ENCODE data around the gene TMEM154. TPM values are rescaled to one million over a fixed set of nuclear protein-coding genes. Genes with fewer than 3 reads are reported as not detected.

Gene TMEM154
- total RNA-seq, 4 donors from 2014 or later = 0.38 to 56.9 (median 2.5) TPM

DNA sequence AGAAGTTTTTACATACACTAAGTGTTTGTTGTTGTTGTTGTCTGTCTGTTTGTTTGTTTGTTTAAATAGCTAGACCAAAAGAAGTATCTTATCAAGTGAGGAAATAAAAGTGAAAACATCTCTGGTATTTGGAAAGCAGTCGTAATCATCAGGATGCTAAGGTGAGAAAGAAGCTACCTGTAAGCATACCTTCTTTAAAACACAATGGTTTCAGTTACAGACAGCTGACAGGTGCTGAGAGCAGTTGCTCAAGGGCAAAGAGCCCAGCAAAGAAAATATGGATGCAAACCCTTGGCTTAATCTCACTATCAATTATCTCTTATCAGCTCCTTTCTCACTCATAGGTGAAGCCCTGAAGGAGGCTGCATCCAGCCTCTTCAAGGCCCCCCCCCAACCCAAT lies 101.1 kb downstream of the TMEM154 start:
- Histone ChIP-seq H3K27ac (no peak overlapping the region), H3K36me3 (no peaks in the 10 kb centered on the region), H3K27me3 (no peaks in the 10 kb centered on the region), H3K9me3 (no peaks in the 10 kb centered on the region), H3K4me3 (no peak overlapping the region), H3K4me1 (no peaks in the 10 kb centered on the region)
- TF ChIP-seq, protein P1, sequence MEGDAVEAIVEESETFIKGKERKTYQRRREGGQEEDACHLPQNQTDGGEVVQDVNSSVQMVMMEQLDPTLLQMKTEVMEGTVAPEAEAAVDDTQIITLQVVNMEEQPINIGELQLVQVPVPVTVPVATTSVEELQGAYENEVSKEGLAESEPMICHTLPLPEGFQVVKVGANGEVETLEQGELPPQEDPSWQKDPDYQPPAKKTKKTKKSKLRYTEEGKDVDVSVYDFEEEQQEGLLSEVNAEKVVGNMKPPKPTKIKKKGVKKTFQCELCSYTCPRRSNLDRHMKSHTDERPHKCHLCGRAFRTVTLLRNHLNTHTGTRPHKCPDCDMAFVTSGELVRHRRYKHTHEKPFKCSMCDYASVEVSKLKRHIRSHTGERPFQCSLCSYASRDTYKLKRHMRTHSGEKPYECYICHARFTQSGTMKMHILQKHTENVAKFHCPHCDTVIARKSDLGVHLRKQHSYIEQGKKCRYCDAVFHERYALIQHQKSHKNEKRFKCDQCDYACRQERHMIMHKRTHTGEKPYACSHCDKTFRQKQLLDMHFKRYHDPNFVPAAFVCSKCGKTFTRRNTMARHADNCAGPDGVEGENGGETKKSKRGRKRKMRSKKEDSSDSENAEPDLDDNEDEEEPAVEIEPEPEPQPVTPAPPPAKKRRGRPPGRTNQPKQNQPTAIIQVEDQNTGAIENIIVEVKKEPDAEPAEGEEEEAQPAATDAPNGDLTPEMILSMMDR (IDR thresholded peaks at IDR 0.05) = no peak
- TF ChIP-seq POLR2A (IDR thresholded peaks at IDR 0.05) = no peak
- DNase-seq = no peak

DNA sequence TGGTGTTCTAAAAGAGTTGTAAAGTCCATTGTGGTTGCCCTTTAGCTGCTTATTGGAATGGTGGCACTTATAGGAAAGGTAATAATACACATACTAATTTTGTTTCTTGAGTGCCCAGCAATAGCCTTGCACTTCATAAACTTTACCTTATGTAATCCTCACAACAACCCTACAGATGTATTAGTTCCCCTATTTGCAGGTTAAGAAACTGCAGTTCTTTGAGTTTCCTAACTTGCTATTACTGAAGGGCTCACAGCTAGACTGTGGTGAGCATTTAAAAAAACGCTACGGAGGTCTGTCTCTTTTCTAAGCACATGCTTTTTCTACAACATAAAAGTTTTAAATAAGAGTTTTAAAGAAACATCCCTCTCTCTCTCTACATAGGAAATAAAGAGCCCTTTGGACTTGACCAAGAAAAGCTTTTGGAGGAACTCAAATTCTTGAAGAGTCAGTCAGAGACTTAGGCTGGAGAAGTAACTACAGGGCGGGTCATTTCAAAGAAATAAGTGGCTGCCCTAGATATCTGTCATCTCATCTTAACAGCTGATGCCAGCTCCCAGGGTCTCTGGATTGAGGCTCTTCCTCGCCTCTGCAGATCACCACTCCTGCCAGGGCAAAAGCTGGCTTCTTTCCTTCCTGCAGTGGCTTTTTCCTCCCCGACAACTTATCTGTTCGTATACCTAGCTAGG lies 101.9 kb downstream of the TMEM154 start:
- H3K4me3 ChIP-seq = no peak overlapping the region

DNA sequence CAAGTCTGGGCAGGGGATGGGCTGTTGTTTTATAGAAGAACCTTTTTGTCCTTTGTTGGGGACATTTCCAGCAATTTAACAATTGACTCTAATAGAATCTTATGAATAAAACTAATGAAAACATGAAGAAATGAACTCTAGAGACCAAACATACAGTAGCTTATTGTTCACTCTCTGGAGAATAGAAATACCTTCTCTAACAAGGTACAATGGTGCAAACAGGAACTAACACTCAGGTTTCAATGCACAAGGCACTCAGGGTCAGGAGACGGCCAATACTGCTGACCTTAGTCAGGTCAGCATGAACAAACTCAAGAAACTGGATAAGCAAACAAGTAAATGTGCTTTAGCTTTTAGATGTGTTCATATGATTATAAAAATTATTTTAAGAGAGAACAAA lies 104.3 kb downstream of the TMEM154 start:
- no peak for DNase-seq
- H3K27me3 ChIP-seq = no peaks in the 10 kb centered on the region
- H3K27ac ChIP-seq = no peak overlapping the region
- H3K36me3 ChIP-seq = no peaks in the 10 kb centered on the region
- H3K9me3 ChIP-seq = no peaks in the 10 kb centered on the region
- TF ChIP-seq, protein P1 (IDR thresholded peaks at IDR 0.05) = no peak
- no peak for TF ChIP-seq POLR2A (IDR thresholded peaks at IDR 0.05)
- no peak overlapping the region for H3K4me3 ChIP-seq
- H3K4me1 ChIP-seq = no peaks in the 10 kb centered on the region

More for the DNA sequence above, 101.9 kb downstream of the TMEM154 start:
- H3K27ac ChIP-seq = no peak overlapping the region
- DNase-seq = no peak
- no peaks in the 10 kb centered on the region for H3K27me3 ChIP-seq
- no peaks in the 10 kb centered on the region for H3K4me1 ChIP-seq
- no peaks in the 10 kb centered on the region for H3K9me3 ChIP-seq
- H3K36me3 ChIP-seq = no peaks in the 10 kb centered on the region
- TF ChIP-seq, protein P1 (IDR thresholded peaks at IDR 0.05) = no peak
- TF ChIP-seq POLR2A (IDR thresholded peaks at IDR 0.05) = no peak

DNA sequence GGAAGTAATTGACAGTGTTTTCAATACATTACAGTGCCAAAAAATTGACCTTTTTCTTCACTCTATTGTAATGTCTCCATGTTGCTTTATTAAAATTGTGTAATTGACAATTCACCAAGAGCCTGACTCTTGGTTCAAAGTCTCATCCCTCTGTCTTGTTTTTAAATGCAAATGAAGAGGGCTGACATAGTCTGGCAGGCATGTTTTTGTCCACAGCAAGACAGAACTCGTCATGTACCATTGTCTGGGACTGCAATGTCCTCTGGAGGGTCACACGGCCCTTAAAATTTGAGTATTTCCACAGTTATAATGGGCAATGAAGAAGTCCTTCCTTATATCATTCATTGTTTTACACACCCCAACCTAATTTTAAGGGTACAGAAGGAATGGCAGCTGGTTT lies 105.9 kb downstream of the TMEM154 start:
- H3K36me3 ChIP-seq = no peaks in the 10 kb centered on the region
- H3K27me3 ChIP-seq = no peaks in the 10 kb centered on the region
- TF ChIP-seq, protein P1 (IDR thresholded peaks at IDR 0.05) = no peak
- no peak for TF ChIP-seq POLR2A (IDR thresholded peaks at IDR 0.05)
- no peak overlapping the region for H3K4me3 ChIP-seq
- H3K4me1 ChIP-seq = no peaks in the 10 kb centered on the region
- DNase-seq = no peak
- H3K27ac ChIP-seq = no peak overlapping the region
- H3K9me3 ChIP-seq = no peaks in the 10 kb centered on the region

DNA sequence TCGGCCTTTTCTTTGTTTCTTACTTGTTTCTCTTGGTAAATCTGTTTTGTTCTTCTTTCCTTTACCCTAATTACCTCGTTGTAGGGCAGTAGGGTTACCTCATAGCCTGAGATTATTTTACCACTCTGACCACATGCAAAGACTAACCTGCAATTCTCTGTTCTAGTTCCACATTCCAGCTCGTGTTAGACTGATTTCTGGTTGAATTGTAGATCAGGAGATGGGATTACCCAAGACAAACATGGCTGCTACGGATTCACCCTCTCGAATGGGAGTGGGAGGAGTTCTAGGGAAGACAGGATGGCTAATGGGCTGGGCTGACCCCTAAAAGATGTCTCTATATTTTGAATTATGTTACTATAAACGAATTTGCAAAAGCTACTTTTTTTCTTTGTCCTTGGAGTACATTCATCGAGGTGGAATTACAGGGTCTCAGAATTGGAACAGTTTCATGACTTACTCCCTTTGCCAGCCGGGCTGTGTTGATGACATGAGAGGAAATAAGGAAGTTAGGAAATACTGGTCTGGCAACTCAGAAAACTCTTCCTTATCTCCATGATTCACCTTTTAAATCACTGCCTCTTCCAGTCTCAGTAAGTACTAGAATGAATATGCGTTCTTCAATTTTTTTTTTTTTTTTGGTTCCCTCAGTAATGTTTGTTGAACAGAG lies 107.2 kb downstream of the TMEM154 start:
- H3K4me3 ChIP-seq = no peak overlapping the region
- no peaks in the 10 kb centered on the region for H3K9me3 ChIP-seq
- no peak for TF ChIP-seq POLR2A (IDR thresholded peaks at IDR 0.05)
- TF ChIP-seq, protein P1 (IDR thresholded peaks at IDR 0.05) = no peak
- DNase-seq = no peak
- H3K4me1 ChIP-seq = no peaks in the 10 kb centered on the region
- H3K36me3 ChIP-seq = no peaks in the 10 kb centered on the region
- H3K27me3 ChIP-seq = no peaks in the 10 kb centered on the region
- no peak overlapping the region for H3K27ac ChIP-seq

Data from Peyer's patch (tissue), 4 donors.